ENCODE results near the gene TAF12.
A peak's percentile ranks its signal among the peaks of the same experiment; 100 is the strongest.
"Not testable (repeated sequence)": the region's sequence is repeated elsewhere in the genome, so short reads cannot be mapped to it uniquely, and the experiment has no call there.

Gene TAF12

GRCh38 chr1:28642056-28642846, 616 bp downstream of the TAF12 start:
- DNase-seq = no peak

GRCh38 chr1:28640766-28641165, 2.1 kb downstream of the TAF12 start:
- peak; percentile 22 for DNase-seq

DNA sequence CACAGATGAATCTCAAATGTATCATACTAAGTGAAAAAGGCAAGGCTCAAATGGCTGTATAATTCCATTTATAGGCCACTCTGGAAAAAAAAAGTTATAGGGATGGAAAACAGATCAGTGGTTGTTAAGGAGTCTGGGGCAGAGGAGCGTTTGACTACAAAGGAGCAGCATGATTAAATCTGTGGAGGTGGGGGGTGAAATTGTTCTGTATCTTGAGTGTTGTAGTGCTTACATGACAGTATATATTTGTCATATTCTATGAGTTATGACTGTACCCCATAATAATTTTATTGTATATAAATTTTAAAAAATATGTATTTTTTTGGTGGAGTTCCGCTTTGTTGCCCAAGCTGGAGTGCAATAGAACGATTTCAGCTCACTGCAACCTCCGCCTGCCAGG, 10.3 kb downstream of the TAF12 start:
- no peak for DNase-seq

GRCh38 chr1:28631713-28632112, 11.2 kb downstream of the TAF12 start:
- DNase-seq = no peak

DNA sequence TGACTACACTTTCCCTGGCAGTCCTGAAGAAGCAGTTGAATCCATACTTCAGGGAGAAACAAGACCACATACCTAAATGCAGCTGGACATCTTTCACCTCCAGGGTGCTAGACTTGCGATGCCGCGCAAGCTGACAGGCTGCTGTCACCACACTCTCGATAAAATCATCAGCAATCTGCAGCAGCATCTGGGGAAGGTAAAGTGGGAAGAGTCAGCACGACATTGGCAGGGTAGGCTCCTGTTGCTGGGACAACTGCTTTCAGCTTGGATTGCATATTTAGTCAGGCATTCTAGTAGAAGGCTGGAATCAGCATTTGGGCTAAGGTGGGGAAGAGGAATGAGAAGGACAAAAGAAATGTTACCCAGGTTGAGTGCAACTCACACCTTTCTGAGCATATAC, 29.7 kb downstream of the TAF12 start:
- no peak for DNase-seq

DNA sequence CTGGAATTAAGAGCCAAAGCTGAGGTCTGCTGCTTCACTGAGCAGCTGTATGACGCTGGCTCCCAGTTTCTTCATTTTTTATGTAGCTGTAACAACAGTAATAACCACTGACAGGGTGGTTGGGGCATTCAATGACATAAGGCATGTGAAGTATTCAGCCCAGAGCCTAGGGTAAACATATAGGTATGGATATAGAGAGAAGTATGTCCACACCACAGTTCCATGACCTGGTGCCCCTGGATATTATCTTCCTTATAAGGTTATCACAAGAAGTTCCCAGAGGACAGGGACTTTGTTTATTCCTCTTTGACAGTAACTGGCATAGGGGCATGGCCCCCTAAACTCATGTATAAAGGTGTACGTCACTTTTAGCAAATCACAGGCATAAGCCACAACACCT, 36.1 kb downstream of the TAF12 start:
- no peak for DNase-seq

GRCh38 chr1:28604962-28605361, 37.9 kb downstream of the TAF12 start:
- no peak for DNase-seq

GRCh38 chr1:28604411-28604810, 38.5 kb downstream of the TAF12 start:
- no peak for DNase-seq

DNA sequence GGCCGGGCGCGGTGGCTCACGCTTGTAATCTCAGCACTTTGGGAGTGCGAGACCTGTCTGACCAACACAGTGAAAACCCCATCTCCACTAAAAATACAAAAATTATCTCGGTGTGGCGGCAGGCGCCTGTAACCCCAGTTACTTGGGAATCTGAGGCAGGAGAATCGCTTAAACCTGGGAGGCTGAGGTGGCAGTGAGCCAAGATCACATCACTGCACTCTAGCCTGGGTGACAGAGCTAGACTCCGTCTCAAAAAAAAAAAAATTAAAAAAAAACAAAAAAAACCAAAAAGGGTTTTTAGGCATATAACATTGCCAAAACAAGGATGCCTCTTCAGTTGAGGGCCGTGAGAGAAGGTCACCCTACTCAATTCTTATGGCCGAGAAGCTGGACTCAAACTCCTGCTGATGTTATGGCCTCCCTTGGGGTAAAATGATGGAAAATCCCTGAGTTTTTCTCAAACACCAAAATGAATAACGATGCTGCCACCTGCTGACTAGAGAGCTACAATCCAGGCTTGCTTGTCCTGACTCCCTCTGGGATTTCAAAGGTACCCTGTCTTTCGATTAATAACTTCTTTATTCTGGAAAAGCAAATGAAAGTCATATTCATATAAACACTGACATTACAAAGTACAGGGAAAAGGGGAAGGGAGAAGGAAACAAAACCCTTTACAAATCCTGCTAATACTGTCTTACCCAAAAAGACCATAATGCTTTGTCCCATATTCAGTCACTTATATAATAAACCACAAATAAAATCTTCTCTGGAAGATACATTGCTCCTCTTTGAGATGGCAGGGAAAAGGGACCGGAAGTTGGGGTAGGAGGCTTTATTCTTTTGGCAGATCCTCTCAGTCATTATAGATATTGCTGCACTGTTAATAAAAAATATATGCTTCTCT, 40.1 kb downstream of the TAF12 start:
- DNase-seq = peak; percentile 37

GRCh38 chr1:28601696-28602095, 41.2 kb downstream of the TAF12 start:
- DNase-seq = peak; percentile 24

GRCh38 chr1:28596276-28596675, 46.6 kb downstream of the TAF12 start:
- not testable (repeated sequence) for DNase-seq

DNA sequence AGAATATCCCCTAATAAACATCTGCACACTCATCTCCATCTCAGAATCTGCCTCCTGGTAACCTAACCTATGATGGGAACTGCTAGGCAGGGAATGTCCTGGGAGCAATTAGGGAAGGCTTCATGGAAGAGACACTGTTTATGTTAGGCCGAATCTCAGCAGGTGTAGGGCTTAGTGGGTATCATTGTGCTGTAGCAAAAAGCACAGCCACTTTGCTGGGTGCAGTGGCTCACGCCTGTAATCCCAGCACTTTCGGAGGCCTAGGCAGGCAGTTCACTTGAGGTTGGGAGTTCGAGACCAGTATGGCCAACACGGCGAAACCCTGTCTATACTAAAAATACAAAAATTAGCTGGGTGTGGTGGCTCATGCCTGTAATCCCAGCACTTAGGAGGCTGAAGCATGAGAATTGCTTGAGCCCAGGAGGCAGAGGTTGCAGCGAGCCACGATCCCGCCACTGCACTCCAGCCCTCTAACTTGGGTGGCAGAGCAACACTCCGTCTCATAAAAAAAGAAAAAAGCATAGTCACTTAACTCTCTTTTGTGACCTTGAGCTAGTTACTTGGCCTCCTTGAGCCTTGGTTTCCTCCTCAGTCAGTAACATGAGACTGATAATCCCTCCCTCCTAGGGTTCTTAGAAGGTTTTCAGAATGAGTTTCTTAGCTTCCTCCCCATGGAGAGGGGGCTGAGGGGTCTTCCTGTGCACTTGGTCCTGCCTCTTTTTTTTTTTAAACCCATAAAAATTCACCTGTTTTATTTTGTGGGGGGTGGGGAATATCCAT, 47.3 kb downstream of the TAF12 start:
- DNase-seq = no peak

- not testable (repeated sequence) for DNase-seq
These were observed 48.0 kb downstream of the TAF12 start for GRCh38 chr1:28594686-28595411.

DNA sequence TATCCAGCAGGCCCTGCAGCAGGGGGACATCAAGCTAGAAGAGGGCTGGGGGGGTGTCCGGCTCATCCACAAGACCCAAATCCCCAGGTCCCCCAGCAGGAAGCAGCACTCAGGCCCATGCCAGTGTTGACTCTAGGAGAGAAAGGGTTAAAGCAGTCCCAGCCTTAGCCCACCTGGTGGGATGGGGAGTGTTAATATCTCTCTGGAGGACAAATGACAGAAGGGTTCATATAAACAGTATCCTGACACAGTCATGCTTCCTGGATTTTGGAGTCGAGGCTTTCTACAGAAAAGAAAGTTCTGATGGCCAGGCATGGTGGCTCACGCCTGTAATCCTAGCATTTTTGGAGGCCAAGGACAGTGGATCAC, 48.9 kb downstream of the TAF12 start:
- not testable (repeated sequence) for DNase-seq

DNA sequence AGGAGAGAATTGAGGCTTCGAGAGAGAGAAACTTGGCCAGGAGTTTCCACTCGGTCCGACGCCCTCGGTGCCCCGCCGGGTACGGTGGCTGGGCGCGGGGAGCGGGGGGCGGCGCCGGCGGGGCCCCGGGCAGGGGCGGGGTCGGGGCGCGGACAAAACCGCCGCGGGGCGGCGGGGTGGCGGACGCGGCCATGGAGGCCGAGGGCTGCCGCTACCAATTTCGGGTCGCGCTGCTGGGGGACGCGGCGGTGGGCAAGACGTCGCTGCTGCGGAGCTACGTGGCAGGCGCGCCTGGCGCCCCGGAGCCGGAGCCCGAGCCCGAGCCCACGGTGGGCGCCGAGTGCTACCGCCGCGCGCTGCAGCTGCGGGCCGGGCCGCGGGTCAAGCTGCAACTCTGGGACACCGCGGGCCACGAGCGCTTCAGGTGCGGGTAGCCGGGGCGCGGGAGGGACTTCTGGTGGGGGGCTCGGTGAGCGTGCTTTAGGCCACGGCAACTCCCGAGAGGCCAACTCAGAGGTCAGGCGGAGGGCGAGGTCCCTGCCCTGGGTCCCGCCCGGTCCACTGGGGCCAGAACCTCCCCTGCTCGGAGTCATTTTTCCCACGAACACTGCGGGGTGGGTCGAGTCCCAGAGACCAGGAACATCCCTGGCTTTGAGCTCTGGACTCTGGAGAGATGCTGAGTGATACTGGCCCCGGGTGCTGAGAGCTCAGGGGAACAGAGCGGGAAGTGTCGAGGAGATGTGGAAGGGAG, 50.4 kb downstream of the TAF12 start:
- peak; percentile 29 for DNase-seq

GRCh38 chr1:28591708-28592320, 51.1 kb downstream of the TAF12 start, which contains the start of gene RAB42:
Gene RAB42 (plus strand): TSS chr1:28592265. CDS start chr1:28592512, 247 bp downstream.
- DNase-seq = peak; percentile 43

DNA sequence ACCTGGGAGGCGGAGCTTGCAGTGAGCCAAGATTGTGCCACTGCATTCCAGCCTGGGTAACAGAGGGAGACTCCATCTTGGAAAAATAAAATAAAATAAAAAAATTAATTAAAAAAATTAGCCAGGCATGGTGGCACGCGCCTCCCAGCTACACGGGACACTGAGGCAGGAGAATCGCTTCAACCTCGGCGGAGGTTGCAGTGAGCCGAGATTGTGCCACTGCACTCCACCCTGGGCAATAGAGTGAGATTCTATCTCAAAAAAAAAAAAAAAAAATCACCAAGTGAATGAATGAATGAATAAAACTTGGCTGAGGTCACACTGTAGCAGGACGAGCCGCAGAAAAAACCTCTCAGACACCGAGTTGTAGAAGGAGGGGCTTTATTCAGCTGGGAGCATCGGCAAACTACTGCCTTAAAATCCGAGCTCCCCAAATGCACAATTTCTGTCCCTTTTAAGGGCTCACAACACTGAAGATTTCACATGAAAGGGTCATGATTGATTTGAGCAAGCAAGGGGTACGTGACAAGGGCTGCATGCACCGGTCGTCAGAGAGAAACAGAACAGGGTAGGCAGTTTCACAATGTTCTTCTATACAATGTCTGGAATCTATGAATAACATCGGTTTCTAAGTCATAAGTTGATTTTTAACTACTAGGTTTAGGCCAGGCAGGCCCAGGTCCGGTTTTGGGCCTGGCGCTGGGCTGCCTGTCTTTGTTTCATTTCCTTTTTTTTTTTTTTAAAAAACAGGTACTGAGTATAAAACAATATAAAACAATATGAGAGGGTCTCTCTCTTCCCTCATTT, 56.1 kb downstream of the TAF12 start:
- DNase-seq = not testable (repeated sequence)

- DNase-seq = no peak
These were observed 60.6 kb downstream of the TAF12 start for GRCh38 chr1:28582248-28582615.

GRCh38 chr1:28581531-28582247, 61.2 kb downstream of the TAF12 start:
- DNase-seq = peak; percentile 96

Data from stimulated activated CD4-positive, alpha-beta T cell treated with anti-CD3 and anti-CD28 coated beads, Interleukin-15, amount 100 ng/mL, for 24 hours (primary cell).